ENCODE data around the gene PLOD2. TPM values are rescaled to one million over a fixed set of nuclear protein-coding genes. Genes with fewer than 3 reads are reported as not detected.

PLOD2 gene
- total and polyA plus RNA-seq, 4 donors, result 17.8 to 73.9 (median 22.7) TPM

DNA sequence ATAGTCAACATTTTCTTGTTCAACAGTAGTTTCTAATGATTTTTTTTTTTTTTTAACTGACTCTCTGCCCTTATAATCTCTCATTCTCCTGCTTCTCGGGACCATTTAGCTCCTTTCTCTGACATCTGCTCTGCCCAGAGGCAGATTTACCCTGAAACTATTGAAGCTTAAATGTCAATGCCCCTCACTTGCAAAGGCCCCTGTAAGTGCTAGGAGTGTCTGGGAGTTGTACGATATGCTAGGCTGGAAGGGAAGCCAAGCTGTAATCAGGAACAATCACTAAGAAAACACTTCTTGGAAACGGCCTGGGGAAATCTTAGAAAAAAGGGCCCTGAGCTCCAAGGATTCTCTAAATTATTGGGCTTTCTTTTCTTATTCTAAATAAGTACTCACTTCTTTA, 5.8 kb upstream of the PLOD2 start:
- Histone ChIP-seq H3K9ac (ENCODE audit: insufficient read depth in 1 of 2, low read length in 2 of 2) (no peak overlapping the region), H3K36me3 (ENCODE audit: control insufficient read depth in 4 of 4, insufficient read depth in 4 of 4, low read length in 4 of 4) (no peaks in the 10 kb centered on the region), H3K27ac (ENCODE audit: low read depth in 1 of 2, low read length in 1 of 2) (no peak overlapping the region), H3K4me1 (ENCODE audit: control insufficient read depth in 5 of 5, insufficient read depth in 5 of 5, low read length in 5 of 5) (peaks cover 0 to 15% (median 7%) of the 10 kb centered on the region in 5 donors), H3K4me3 (no peak overlapping the region), H3K9me3 (ENCODE audit: control insufficient read depth in 4 of 4, insufficient read depth in 3 of 4, low read length in 3 of 4) (no peaks in the 10 kb centered on the region), H3K27me3 (ENCODE audit: control insufficient read depth in 3 of 3, insufficient read depth in 3 of 3, low read length in 2 of 3) (no peaks in the 10 kb centered on the region)
- TF ChIP-seq, protein P1, sequence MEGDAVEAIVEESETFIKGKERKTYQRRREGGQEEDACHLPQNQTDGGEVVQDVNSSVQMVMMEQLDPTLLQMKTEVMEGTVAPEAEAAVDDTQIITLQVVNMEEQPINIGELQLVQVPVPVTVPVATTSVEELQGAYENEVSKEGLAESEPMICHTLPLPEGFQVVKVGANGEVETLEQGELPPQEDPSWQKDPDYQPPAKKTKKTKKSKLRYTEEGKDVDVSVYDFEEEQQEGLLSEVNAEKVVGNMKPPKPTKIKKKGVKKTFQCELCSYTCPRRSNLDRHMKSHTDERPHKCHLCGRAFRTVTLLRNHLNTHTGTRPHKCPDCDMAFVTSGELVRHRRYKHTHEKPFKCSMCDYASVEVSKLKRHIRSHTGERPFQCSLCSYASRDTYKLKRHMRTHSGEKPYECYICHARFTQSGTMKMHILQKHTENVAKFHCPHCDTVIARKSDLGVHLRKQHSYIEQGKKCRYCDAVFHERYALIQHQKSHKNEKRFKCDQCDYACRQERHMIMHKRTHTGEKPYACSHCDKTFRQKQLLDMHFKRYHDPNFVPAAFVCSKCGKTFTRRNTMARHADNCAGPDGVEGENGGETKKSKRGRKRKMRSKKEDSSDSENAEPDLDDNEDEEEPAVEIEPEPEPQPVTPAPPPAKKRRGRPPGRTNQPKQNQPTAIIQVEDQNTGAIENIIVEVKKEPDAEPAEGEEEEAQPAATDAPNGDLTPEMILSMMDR (IDR thresholded peaks at IDR 0.05; ENCODE audit: control extremely low read depth, extremely low read depth), result no peak
- DNase-seq (peak; percentile 32 to 87 (median 68)), ATAC-seq (ENCODE audit: insufficient read depth, low FRiP score) (no peak)
- WGBS, 2 donors, result 56 to 77% methylated on average over 3 of the region's 3 CpGs

DNA sequence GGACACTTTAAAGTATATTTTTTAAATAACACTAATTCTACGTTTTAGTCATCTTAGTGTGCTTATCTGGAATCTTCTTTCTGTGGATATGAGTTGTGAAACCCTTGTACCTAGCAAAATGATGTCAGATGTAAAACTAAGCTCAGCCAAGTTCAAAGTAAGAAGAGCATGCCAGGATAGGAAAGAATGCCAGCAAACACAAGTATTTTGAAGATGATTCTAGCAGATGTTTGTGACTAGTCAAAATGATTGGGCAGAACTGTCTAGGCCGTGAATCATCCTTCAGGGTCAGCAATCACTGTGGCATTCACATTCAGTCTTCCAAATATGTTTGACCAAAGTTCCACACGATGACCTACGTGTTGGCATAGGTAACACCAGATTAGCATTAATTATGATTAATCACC, 5.4 kb upstream of the PLOD2 start:
- no peak overlapping the region for H3K4me3 ChIP-seq
- no peaks in the 10 kb centered on the region for H3K27me3 ChIP-seq (ENCODE audit: control insufficient read depth in 3 of 3, insufficient read depth in 3 of 3, low read length in 2 of 3)
- ATAC-seq (ENCODE audit: insufficient read depth, low FRiP score) (no peak), DNase-seq (no peak)
- H3K36me3 ChIP-seq (ENCODE audit: control insufficient read depth in 4 of 4, insufficient read depth in 4 of 4, low read length in 4 of 4), result no peaks in the 10 kb centered on the region
- no peaks in the 10 kb centered on the region for H3K9me3 ChIP-seq (ENCODE audit: control insufficient read depth in 4 of 4, insufficient read depth in 3 of 4, low read length in 3 of 4)
- TF ChIP-seq, protein P1 (IDR thresholded peaks at IDR 0.05; ENCODE audit: control extremely low read depth, extremely low read depth), result no peak
- no peak overlapping the region for H3K9ac ChIP-seq (ENCODE audit: insufficient read depth in 1 of 2, low read length in 2 of 2)
- no peak overlapping the region for H3K27ac ChIP-seq (ENCODE audit: low read depth in 1 of 2, low read length in 1 of 2)
- WGBS, 2 donors, result 70 to 84% methylated on average over 4 of the region's 4 CpGs
- H3K4me1 ChIP-seq (ENCODE audit: control insufficient read depth in 5 of 5, insufficient read depth in 5 of 5, low read length in 5 of 5), result peaks cover 0 to 17% (median 8%) of the 10 kb centered on the region in 5 donors

DNA sequence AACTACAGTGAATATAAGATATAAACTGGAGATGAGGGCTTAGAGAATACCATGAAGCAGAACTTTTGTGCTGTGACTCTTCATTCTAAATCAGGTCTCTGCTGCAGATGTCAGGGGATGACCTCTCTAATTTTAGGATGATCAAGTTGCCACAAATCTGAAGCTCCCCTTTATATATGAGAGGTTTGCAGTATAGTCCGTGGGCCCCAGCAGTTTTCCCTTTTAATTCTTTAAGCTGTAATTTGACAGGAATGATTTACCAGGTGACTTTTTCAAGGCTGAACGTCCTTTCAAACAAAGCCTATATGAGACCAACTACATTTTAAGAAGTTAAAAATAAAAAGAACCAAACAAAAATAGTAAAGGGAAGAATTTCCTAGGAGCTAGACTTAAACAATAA, 4.9 kb upstream of the PLOD2 start:
- Histone ChIP-seq H3K9me3 (ENCODE audit: control insufficient read depth in 4 of 4, insufficient read depth in 3 of 4, low read length in 3 of 4) (no peaks in the 10 kb centered on the region), H3K4me1 (ENCODE audit: control insufficient read depth in 5 of 5, insufficient read depth in 5 of 5, low read length in 5 of 5) (peaks cover 0 to 17% (median 8%) of the 10 kb centered on the region in 5 donors), H3K4me3 (no peak overlapping the region), H3K9ac (ENCODE audit: insufficient read depth in 1 of 2, low read length in 2 of 2) (no peak overlapping the region), H3K27ac (ENCODE audit: low read depth in 1 of 2, low read length in 1 of 2) (no peak overlapping the region), H3K36me3 (ENCODE audit: control insufficient read depth in 4 of 4, insufficient read depth in 4 of 4, low read length in 4 of 4) (no peaks in the 10 kb centered on the region), H3K27me3 (ENCODE audit: control insufficient read depth in 3 of 3, insufficient read depth in 3 of 3, low read length in 2 of 3) (no peaks in the 10 kb centered on the region)
- ATAC-seq (ENCODE audit: insufficient read depth, low FRiP score) (no peak), DNase-seq (no peak)
- TF ChIP-seq, protein P1 (IDR thresholded peaks at IDR 0.05; ENCODE audit: control extremely low read depth, extremely low read depth), result no peak
- 73 to 76% methylated on average over 2 of the region's 2 CpGs for WGBS, 2 donors

All from lung (tissue), 12 donors.